ENCODE results near the gene UVSSA. TPM values are rescaled to one million over a fixed set of nuclear protein-coding genes. Genes with fewer than 3 reads are reported as not detected.

UVSSA gene, protein sequence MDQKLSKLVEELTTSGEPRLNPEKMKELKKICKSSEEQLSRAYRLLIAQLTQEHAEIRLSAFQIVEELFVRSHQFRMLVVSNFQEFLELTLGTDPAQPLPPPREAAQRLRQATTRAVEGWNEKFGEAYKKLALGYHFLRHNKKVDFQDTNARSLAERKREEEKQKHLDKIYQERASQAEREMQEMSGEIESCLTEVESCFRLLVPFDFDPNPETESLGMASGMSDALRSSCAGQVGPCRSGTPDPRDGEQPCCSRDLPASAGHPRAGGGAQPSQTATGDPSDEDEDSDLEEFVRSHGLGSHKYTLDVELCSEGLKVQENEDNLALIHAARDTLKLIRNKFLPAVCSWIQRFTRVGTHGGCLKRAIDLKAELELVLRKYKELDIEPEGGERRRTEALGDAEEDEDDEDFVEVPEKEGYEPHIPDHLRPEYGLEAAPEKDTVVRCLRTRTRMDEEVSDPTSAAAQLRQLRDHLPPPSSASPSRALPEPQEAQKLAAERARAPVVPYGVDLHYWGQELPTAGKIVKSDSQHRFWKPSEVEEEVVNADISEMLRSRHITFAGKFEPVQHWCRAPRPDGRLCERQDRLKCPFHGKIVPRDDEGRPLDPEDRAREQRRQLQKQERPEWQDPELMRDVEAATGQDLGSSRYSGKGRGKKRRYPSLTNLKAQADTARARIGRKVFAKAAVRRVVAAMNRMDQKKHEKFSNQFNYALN
- 3.6 and 8.8 TPM in 2 replicates for total RNA-seq (2014; rRNA removed; shearing (Covaris generic))

DNA sequence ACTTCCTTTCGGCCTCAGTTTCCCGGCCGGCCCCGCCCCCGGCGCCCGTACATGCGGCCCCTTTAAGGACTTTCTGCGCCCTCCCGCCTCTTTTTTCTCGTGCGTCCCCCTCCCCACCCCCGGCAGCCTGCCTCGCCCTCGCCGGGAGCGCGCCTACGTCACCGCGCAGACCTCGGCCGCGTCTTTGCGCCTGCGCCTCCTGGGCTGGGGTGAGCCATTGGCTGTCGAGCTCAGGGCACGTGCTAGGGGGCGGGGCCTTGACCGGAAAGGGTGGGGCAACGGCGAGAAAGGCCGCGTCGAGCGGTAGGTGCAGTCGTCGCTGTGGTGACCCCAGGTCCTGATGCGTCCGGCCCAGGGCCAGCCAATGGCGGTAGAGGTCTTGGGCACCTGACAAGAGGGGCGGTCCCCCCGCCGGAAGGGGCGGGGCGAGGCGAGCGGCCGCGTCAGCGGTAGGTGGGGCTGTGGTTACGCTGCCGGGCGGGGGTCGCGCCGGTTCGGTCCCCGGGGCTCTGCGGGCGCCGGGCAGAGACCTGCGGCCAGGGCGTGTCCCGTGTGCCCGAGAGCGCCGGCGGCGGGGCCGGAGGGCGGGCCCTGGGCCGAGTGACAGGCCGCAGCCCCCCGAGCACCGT lies at the start of gene UVSSA:
TSS of gene UVSSA (plus strand) at position 428 of the 629 bp plus-strand sequence. CDS start 884 bp downstream, outside the sequence.
- in situ Hi-C loops (cut with HindIII; ENCODE audit: low sequenced_read_pairs), result no loop called here
- peak; percentile 99 for DNase-seq (ENCODE audit: low spot score)

DNA sequence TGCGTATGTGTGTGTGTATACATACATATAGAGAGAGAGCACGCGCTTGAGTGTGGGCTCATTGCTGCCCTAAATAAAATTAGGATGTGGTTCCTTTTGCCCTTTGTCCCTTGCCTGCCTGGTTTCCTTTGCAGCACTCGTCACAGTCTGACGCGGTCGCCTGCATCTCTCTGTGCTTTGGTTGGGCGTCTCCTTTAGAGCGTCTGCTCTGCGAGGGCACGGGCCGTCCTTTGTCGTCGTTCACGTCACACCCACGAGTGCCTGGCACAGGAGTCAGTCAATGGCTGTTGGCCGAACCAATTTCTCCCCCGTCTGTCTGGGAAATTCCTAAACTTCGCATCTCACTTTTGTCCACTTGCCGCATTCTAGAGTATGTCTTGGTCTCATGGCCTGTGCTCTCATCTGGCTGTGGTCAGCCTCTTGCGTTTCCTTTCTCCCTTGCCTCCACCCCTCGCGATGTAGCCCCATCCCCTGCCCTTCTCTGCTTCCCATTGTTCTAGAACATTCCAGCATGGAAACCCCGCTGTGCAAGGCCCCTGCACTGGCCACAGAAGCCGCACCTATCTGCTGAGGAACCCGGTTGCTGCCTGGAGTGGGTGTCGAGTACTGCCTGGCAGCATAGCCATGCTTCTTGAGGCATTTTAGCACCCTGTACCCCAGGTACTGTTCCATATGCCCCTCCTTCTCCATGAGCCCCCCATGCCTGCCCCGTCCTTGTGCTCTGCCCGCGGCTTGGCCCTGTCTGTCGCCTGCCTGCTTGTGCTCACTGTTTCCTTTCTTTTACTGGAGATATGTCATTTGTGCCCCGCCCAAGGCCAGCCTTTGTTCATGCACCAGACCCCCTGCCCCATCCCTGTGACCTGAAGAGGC lies 49.3 kb upstream of the UVSSA start:
- no peak for DNase-seq (ENCODE audit: low spot score)
- in situ Hi-C loops (cut with HindIII; ENCODE audit: low sequenced_read_pairs), result no loop called here

DNA sequence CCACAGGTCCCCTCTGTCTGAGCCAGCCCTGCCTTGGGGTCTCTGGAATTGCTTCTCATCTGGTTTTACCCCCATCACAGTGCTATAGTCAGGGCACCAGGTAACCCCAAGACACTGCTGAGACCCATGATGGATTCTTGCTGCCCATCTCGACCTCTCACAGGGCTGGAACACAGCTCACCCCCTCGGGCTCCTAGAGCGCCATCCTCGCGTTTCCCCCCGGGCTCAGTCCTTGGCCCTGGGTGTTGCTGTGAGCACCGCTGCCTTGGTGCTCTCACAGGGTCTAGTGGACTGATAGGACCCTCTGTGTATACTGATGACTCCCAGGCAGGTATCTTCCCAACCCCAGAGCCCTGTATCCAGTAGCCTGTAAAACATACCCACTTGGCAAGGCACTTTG lies 48.5 kb upstream of the UVSSA start:
- in situ Hi-C loops (cut with HindIII; ENCODE audit: low sequenced_read_pairs), result no loop called here
- no peak for DNase-seq (ENCODE audit: low spot score)

GRCh38 chr4:1299301-1299860 lies 47.6 kb upstream of the UVSSA start:
- in situ Hi-C loops (cut with HindIII; ENCODE audit: low sequenced_read_pairs), result no loop called here

GRCh38 chr4:1300466-1301455 lies 46.2 kb upstream of the UVSSA start:
- no peak for DNase-seq (ENCODE audit: low spot score)
- in situ Hi-C loops (cut with HindIII; ENCODE audit: low sequenced_read_pairs), result no loop called here

More at GRCh38 chr4:1299301-1299860, 47.6 kb upstream of the UVSSA start:
- DNase-seq (ENCODE audit: low spot score), result no peak

DNA sequence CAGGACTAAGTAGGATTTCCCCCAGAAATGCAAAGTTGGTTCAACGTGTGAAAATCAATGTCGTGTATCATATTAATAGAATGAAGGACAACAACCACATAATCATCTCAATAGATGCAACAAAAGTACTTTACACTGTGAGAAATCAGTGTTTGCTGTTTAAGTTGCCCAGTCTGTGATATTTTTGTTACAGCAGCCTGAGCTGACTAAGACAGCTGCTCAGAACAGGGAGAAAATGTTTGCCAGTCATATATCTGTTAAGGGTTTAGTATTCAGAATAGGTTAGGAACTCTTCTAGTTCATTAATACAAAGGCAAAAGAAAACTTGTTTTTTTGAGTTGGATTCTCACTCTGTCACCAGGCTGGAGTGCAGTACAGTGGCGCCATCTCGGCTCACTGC lies 44.8 kb upstream of the UVSSA start:
- in situ Hi-C loops (cut with HindIII; ENCODE audit: low sequenced_read_pairs), result no loop called here
- DNase-seq (ENCODE audit: low spot score), result no peak

GRCh38 chr4:1305261-1305711 lies 41.7 kb upstream of the UVSSA start:
- no peak for DNase-seq (ENCODE audit: low spot score)
- in situ Hi-C loops (cut with HindIII; ENCODE audit: low sequenced_read_pairs), result no loop called here

DNA sequence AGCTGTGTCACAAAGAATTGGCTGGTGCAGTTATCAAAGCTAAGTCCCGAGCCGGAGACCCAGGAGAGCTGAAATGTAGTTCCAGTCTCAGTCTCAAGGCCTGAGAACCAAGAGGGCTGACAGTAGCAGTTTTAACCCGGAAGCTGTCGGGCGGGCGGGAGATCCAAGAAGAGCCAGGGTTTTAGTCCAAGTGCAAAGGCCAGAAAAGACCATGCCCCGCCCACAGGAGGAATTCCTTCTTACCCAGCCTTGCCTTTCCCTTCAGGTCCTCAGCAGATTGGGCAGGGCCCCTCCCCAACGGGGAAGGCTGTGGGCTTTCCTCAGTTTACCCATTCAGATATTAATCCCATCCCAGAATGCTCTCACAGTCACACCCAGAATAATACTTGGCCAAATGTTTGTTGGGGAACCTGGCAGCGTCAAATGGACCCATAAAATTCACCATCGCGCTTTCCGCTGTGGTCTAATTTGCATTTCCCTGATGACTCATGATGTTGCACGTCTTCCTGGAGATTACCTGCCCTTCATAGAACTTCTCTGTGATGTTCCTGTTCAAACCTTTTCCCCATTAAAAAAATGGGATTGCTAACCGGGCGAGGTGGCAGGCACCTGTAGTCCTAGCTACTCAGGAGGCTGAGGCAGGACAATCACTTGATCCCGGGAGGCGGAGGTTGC lies 41.1 kb upstream of the UVSSA start:
- DNase-seq (ENCODE audit: low spot score), result no peak
- in situ Hi-C loops (cut with HindIII; ENCODE audit: low sequenced_read_pairs), result no loop called here

GRCh38 chr4:1307951-1308735 lies 38.9 kb upstream of the UVSSA start:
- no peak for DNase-seq (ENCODE audit: low spot score)
- in situ Hi-C loops (cut with HindIII; ENCODE audit: low sequenced_read_pairs), result no loop called here

GRCh38 chr4:1309261-1310010 lies 37.6 kb upstream of the UVSSA start:
- in situ Hi-C loops (cut with HindIII; ENCODE audit: low sequenced_read_pairs), result no loop called here
- DNase-seq (ENCODE audit: low spot score), result peak; percentile 52

DNA sequence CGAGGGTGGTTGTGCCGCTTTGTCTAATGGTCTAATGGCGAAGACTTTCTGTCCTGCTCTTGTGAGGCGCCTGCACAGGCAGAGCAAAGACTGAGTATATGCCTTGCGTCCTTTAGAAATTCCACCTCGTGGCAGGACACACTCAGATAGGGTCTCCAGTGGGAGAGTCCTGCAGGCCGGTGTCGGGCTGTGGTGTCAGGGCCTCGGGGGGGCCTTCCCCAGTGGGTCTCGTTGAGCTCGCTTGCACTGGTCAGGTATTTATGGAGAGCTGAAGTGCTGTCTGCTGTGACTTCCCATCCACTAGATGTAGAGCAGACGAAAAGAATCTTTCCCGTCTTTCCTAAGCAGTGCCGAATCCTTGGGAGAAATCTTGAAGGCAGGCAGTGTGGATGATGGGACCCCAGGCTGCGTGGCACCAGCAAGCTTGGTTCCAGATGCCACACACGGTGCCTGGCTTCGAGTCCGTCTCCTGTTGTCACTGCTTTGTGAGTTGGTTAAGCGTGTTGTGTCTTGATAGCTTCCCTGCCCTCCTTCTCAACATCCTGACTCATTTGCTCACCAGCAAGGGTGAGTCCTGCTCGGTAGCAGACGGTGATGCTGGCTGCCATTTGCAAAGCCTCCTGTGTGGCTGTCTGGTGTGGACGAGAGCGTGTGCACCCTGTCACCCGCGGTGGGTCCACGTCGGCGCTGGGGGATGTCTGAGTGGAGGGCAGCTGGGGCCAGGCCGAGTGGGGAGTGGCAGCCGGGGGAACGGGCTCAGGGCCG lies 36.8 kb upstream of the UVSSA start:
- in situ Hi-C loops (cut with HindIII; ENCODE audit: low sequenced_read_pairs), result no loop called here
- no peak for DNase-seq (ENCODE audit: low spot score)

- in situ Hi-C loops (cut with HindIII; ENCODE audit: low sequenced_read_pairs), result no loop called here
- DNase-seq (ENCODE audit: low spot score), result no peak
Observed at GRCh38 chr4:1310796-1311631, 36.0 kb upstream of the UVSSA start.

GRCh38 chr4:1312821-1313640 lies 34.0 kb upstream of the UVSSA start:
- in situ Hi-C loops (cut with HindIII; ENCODE audit: low sequenced_read_pairs), result no loop called here
- no peak for DNase-seq (ENCODE audit: low spot score)
